Fibroblast of lung (primary cell): Measurements from ENCODE around the gene SPEF2.

ENCODE experiments used
- EZH2 ChIP-seq: IDR thresholded peaks from 2 replicates; pipeline ENCODE4 v1.5.1; 2012; ENCODE audit warnings: low read length, control low read depth, mild to moderate bottlenecking; ENCODE audit errors: missing control alignments
- TF ChIP-seq, protein P1 (sequence below), 2 donors: IDR thresholded peaks in 1 of 2; conservative IDR thresholded peaks in 1 of 2; 1 replicate in 1 of 2; 2 replicates in 1 of 2; pipeline ENCODE4 v1.5.1; 2011 to 2012; ENCODE audit warnings: low read length in 2 of 2, control low read depth in 1 of 2, inconsistent platforms in 1 of 2, low read depth in 1 of 2, mild to moderate bottlenecking in 1 of 2

- TF ChIP-seq, protein P1, sequence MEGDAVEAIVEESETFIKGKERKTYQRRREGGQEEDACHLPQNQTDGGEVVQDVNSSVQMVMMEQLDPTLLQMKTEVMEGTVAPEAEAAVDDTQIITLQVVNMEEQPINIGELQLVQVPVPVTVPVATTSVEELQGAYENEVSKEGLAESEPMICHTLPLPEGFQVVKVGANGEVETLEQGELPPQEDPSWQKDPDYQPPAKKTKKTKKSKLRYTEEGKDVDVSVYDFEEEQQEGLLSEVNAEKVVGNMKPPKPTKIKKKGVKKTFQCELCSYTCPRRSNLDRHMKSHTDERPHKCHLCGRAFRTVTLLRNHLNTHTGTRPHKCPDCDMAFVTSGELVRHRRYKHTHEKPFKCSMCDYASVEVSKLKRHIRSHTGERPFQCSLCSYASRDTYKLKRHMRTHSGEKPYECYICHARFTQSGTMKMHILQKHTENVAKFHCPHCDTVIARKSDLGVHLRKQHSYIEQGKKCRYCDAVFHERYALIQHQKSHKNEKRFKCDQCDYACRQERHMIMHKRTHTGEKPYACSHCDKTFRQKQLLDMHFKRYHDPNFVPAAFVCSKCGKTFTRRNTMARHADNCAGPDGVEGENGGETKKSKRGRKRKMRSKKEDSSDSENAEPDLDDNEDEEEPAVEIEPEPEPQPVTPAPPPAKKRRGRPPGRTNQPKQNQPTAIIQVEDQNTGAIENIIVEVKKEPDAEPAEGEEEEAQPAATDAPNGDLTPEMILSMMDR (conservative IDR thresholded peaks at IDR 0.05 in 1 of 2, IDR thresholded peaks at IDR 0.05 in 1 of 2; ENCODE audit: low read depth in 1 of 2, low read length in 2 of 2), result no peak
- TF ChIP-seq EZH2, result no peak
Observed at GRCh38 chr5:35761541-35761940, 143.9 kb downstream of the SPEF2 start.
